Activated CD4-positive, alpha-beta T cell treated with anti-CD3 and anti-CD28 coated beads for 24 hours (primary cell): Measurements from ENCODE around the gene CLTB.
"Not testable (repeated sequence)": the region's sequence is repeated elsewhere in the genome, so short reads cannot be mapped to it uniquely, and the experiment has no call there.

Source experiments
- DNase-seq, 2 donors: peaks; one replicate each; pipeline ENCODE4 v3.0.0-alpha.2; 2020; ENCODE audit warnings: low read depth in 2 of 2

The CLTB gene

GRCh38 chr5:176415952-176416924 lies at the start of gene CLTB:
Gene CLTB (minus strand): TSS chr5:176416539. CDS start chr5:176416363, 176 bp downstream.
- peak; percentile 85 for DNase-seq

GRCh38 chr5:176463113-176463764 lies 46.9 kb upstream of the CLTB start:
- DNase-seq: no peak

GRCh38 chr5:176461349-176461748 lies 45.0 kb upstream of the CLTB start:
- no peak for DNase-seq

- DNase-seq: no peak
Observed at GRCh38 chr5:176458904-176459561, 42.7 kb upstream of the CLTB start.

GRCh38 chr5:176454724-176455394 lies 38.5 kb upstream of the CLTB start:
- DNase-seq: no peak

- DNase-seq: no peak
Observed at GRCh38 chr5:176450077-176450476, 33.7 kb upstream of the CLTB start.

- DNase-seq: peak; percentile 97 to 98
Observed at GRCh38 chr5:176447978-176448608, 31.8 kb upstream of the CLTB start, which contains the start of gene FAF2. Gene FAF2 (plus strand): TSS chr5:176448385. CDS start chr5:176448408, 23 bp downstream.

- no peak for DNase-seq
Observed at GRCh38 chr5:176447591-176447977, 31.2 kb upstream of the CLTB start.

GRCh38 chr5:176446884-176447590 lies 30.7 kb upstream of the CLTB start:
- no peak for DNase-seq

- no peak for DNase-seq
Observed at GRCh38 chr5:176446028-176446665, 29.8 kb upstream of the CLTB start.

GRCh38 chr5:176444742-176445141 lies 28.4 kb upstream of the CLTB start:
- DNase-seq: no peak

GRCh38 chr5:176442911-176443310 lies 26.6 kb upstream of the CLTB start:
- DNase-seq: not testable (repeated sequence)

GRCh38 chr5:176441921-176442323 lies 25.6 kb upstream of the CLTB start:
- no peak for DNase-seq

GRCh38 chr5:176440927-176441706 lies 24.8 kb upstream of the CLTB start:
- no peak for DNase-seq

- no peak for DNase-seq
Observed at GRCh38 chr5:176438959-176439757, 22.8 kb upstream of the CLTB start.

GRCh38 chr5:176436656-176437055 lies 20.3 kb upstream of the CLTB start:
- no peak for DNase-seq

- no peak for DNase-seq
Observed at GRCh38 chr5:176432707-176433106, 16.4 kb upstream of the CLTB start.

GRCh38 chr5:176429972-176430371 lies 13.6 kb upstream of the CLTB start:
- no peak for DNase-seq
